GM19025 (cell line): ENCODE measurements around the gene ZNF831.

Experiments
- ATAC-seq: cut with Tn5 transposase; IDR thresholded peaks from one replicate; pipeline ENCODE4 v1.9.1; 2021; ENCODE audit warnings: mild to moderate bottlenecking, low read depth, moderate library complexity; ENCODE audit not compliant: unreplicated experiment

The ZNF831 gene

GRCh38 chr20:59240006-59240405, 76.4 kb downstream of the ZNF831 start:
- no peak for ATAC-seq

GRCh38 chr20:59242714-59243626, 79.3 kb downstream of the ZNF831 start:
- ATAC-seq, result no peak

GRCh38 chr20:59246691-59247400, 83.2 kb downstream of the ZNF831 start:
- ATAC-seq, result no peak

- ATAC-seq, result no peak
These were observed 84.4 kb downstream of the ZNF831 start for GRCh38 chr20:59247731-59248684.

- ATAC-seq, result no peak
These were observed 86.7 kb downstream of the ZNF831 start for GRCh38 chr20:59250293-59250692.

- ATAC-seq, result no peak
These were observed 89.7 kb downstream of the ZNF831 start for GRCh38 chr20:59253325-59253724.

- ATAC-seq, result no peak
These were observed 90.2 kb downstream of the ZNF831 start for GRCh38 chr20:59253779-59254319.

GRCh38 chr20:59255256-59255655, 91.6 kb downstream of the ZNF831 start:
- ATAC-seq, result no peak

GRCh38 chr20:59258221-59258621, 94.6 kb downstream of the ZNF831 start:
- no peak for ATAC-seq

GRCh38 chr20:59259946-59260345, 96.3 kb downstream of the ZNF831 start:
- no peak for ATAC-seq

GRCh38 chr20:59265298-59265697, 101.7 kb downstream of the ZNF831 start:
- no peak for ATAC-seq

GRCh38 chr20:59268870-59269269, 105.2 kb downstream of the ZNF831 start:
- no peak for ATAC-seq

- no peak for ATAC-seq
These were observed 105.9 kb downstream of the ZNF831 start for GRCh38 chr20:59269411-59270025.

GRCh38 chr20:59270380-59270779, 106.8 kb downstream of the ZNF831 start:
- ATAC-seq, result no peak

GRCh38 chr20:59273739-59274357, 110.2 kb downstream of the ZNF831 start:
- ATAC-seq, result no peak

GRCh38 chr20:59276938-59277337, 113.3 kb downstream of the ZNF831 start:
- no peak for ATAC-seq

GRCh38 chr20:59284470-59284869, 120.8 kb downstream of the ZNF831 start:
- no peak for ATAC-seq

GRCh38 chr20:59289994-59290393, 126.4 kb downstream of the ZNF831 start:
- ATAC-seq, result no peak

- no peak for ATAC-seq
These were observed 128.2 kb downstream of the ZNF831 start for GRCh38 chr20:59291740-59292383.
